Astrocyte (in vitro differentiated cells and primary cell): ENCODE data around the gene OR2T10.

Source experiments
- EZH2 ChIP-seq: IDR thresholded peaks from 2 replicates; pipeline ENCODE4 v1.6.1; 2012; ENCODE audit warnings: mild to moderate bottlenecking, low read length, inconsistent platforms; ENCODE audit not compliant: insufficient read depth
- TF ChIP-seq, protein P1 (sequence below): IDR thresholded peaks from 2 replicates; pipeline ENCODE4 v1.5.1; 2011; ENCODE audit warnings: low read depth, mild to moderate bottlenecking, inconsistent platforms, low read length, moderate library complexity; ENCODE audit not compliant: insufficient read depth

DNA sequence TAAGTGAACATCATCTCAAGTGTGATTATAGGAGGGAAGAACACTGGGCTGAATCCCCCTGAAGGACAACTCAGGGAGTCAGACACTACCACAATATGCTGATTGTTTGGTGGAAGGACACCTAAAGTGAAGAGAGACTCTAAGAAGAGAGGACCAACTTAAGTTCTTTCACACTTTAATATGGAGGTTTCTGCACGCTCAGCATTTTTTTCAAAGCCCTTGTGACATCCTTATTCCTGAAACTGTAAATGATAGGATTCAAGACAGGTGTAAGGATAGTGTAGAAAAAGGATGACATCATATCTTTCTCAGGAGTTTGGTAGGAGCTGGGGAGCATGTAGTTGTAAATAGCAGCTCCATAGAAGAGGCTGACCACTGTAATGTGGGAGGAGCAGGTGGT, 4.8 kb downstream of the OR2T10 start:
- TF ChIP-seq, protein P1, sequence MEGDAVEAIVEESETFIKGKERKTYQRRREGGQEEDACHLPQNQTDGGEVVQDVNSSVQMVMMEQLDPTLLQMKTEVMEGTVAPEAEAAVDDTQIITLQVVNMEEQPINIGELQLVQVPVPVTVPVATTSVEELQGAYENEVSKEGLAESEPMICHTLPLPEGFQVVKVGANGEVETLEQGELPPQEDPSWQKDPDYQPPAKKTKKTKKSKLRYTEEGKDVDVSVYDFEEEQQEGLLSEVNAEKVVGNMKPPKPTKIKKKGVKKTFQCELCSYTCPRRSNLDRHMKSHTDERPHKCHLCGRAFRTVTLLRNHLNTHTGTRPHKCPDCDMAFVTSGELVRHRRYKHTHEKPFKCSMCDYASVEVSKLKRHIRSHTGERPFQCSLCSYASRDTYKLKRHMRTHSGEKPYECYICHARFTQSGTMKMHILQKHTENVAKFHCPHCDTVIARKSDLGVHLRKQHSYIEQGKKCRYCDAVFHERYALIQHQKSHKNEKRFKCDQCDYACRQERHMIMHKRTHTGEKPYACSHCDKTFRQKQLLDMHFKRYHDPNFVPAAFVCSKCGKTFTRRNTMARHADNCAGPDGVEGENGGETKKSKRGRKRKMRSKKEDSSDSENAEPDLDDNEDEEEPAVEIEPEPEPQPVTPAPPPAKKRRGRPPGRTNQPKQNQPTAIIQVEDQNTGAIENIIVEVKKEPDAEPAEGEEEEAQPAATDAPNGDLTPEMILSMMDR: no peak
- no peak for TF ChIP-seq EZH2
